Smooth muscle cell (in vitro differentiated cells): ENCODE data around the gene RASEF. TPM values are rescaled to one million over a fixed set of nuclear protein-coding genes. Genes with fewer than 3 reads are reported as not detected.

Experiments
- DNase-seq: peaks from one replicate; lab custom pipeline; 2025; ENCODE audit not compliant: unreplicated experiment; lab: John Stamatoyannopoulos, UW
- H2AFZ ChIP-seq: fragments of 200-600 bp; sonication (generic); 2 replicates; pipeline ENCODE4 v1.6.0; 2016; ENCODE audit warnings: antibody characterized with exemption, low read depth, mild to moderate bottlenecking
- H3F3A ChIP-seq: fragments of 200-600 bp; sonication (generic); 2 replicates; pipeline ENCODE4 v1.6.0; 2017; ENCODE audit warnings: antibody characterized with exemption, low read depth
- H3K27ac ChIP-seq: fragments of 200-600 bp; sonication (generic); 2 replicates; pipeline ENCODE4 v1.5.1; 2016; ENCODE audit warnings: low read depth, mild to moderate bottlenecking
- H3K27me3 ChIP-seq: fragments of 200-600 bp; sonication (generic); 2 replicates; pipeline ENCODE4 v1.6.1; 2016; ENCODE audit warnings: low read depth, mild to moderate bottlenecking
- H3K36me3 ChIP-seq: fragments of 200-600 bp; sonication (generic); 2 replicates; pipeline ENCODE4 v1.5.1; 2016; ENCODE audit warnings: low read depth
- H3K4me1 ChIP-seq: fragments of 200-600 bp; sonication (generic); 2 replicates; pipeline ENCODE4 v1.5.1; 2016; ENCODE audit warnings: low read depth
- H3K4me2 ChIP-seq: fragments of 200-600 bp; sonication (generic); 2 replicates; pipeline ENCODE4 v1.6.0; 2016; ENCODE audit warnings: mild to moderate bottlenecking
- H3K4me3 ChIP-seq: fragments of 200-600 bp; sonication (generic); 2 replicates; pipeline ENCODE4 v1.5.1; 2016; ENCODE audit warnings: mild to moderate bottlenecking
- H3K79me2 ChIP-seq: fragments of 200-600 bp; sonication (generic); 2 replicates; pipeline ENCODE4 v1.6.0; 2016; ENCODE audit warnings: low read depth, mild to moderate bottlenecking
- H3K9ac ChIP-seq: fragments of 200-600 bp; sonication (generic); 2 replicates; pipeline ENCODE4 v1.6.0; 2016; ENCODE audit warnings: low read depth
- H3K9me3 ChIP-seq: fragments of 200-600 bp; sonication (generic); replicated peaks from 2 replicates; pipeline ENCODE4 v1.5.1; 2016; ENCODE audit warnings: low read depth
- H4K20me1 ChIP-seq: fragments of 200-600 bp; sonication (generic); 2 replicates; pipeline ENCODE4 v1.6.0; 2016; ENCODE audit warnings: low read depth
- WGBS: methylation state at CpG from one replicate; pipeline ENCODE4 v1.1.7; 2016; ENCODE audit warnings: low lambda C conversion rate; 5-methylcytosine and 5-hydroxymethylcytosine counted together
- polyA plus RNA-seq: library from polyadenylated mRNA; unstranded; fragments of >200 nt; fragmentation: Nextera tagmentation; extraction: Ambion mirVana; gene quantifications from 2 replicates; pipeline ENCODE4 v1.2.1, GENCODE V29; 2016
- total RNA-seq: library from RNA; depleted of rRNA; stranded (reverse); fragments of >200 nt; gene quantifications from 2 replicates; pipeline ENCODE4 v1.2.3, GENCODE V29; 2014
- TF ChIP-seq, protein P1 (sequence below): fragments of 200-600 bp; sonication (generic); IDR thresholded peaks from 2 replicates; pipeline ENCODE4 v1.5.1; 2017; ENCODE audit warnings: borderline replicate concordance, mild to moderate bottlenecking, antibody characterized with exemption; ENCODE audit not compliant: insufficient read depth, poor library complexity, severe bottlenecking

Gene RASEF
- total and polyA plus RNA-seq, 2 experiments from 2014 or later: 0.11 to 1.7 TPM

DNA sequence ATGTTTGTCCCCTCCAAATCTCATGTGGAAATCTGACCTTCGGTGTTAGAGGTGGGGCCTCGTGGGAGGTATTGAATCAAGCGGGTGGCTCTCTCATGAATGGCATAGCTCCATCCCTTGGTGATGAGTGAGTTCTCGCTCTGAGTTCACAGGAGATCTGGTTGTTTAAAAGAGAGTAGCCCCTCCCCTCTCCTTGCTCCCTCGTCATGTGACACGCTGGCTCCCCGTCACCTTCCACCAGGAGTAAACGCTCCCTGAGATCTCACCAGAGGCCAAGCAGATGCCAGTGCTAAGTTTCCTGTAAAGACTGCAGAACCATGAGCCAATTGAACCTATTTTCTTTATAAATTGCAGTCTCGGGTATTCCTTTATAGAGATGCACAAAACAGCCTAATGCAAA is 74.5 kb downstream of the RASEF start:
- H3K27ac ChIP-seq: no peak overlapping the region
- WGBS: 90% methylated on average over 9 of the region's 9 CpGs
- DNase-seq: no peak
- no peaks in the 10 kb centered on the region for H3K27me3 ChIP-seq
- H3K9ac ChIP-seq: no peak overlapping the region
- no peaks in the 10 kb centered on the region for H3K36me3 ChIP-seq
- no peaks in the 10 kb centered on the region for H3K4me1 ChIP-seq
- H2AFZ ChIP-seq: no peak overlapping the region
- no peaks in the 10 kb centered on the region for H3K79me2 ChIP-seq
- H3F3A ChIP-seq: no peaks in the 10 kb centered on the region
- TF ChIP-seq, protein P1, sequence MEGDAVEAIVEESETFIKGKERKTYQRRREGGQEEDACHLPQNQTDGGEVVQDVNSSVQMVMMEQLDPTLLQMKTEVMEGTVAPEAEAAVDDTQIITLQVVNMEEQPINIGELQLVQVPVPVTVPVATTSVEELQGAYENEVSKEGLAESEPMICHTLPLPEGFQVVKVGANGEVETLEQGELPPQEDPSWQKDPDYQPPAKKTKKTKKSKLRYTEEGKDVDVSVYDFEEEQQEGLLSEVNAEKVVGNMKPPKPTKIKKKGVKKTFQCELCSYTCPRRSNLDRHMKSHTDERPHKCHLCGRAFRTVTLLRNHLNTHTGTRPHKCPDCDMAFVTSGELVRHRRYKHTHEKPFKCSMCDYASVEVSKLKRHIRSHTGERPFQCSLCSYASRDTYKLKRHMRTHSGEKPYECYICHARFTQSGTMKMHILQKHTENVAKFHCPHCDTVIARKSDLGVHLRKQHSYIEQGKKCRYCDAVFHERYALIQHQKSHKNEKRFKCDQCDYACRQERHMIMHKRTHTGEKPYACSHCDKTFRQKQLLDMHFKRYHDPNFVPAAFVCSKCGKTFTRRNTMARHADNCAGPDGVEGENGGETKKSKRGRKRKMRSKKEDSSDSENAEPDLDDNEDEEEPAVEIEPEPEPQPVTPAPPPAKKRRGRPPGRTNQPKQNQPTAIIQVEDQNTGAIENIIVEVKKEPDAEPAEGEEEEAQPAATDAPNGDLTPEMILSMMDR: no peak
- H4K20me1 ChIP-seq: no peaks in the 10 kb centered on the region
- no peaks in the 10 kb centered on the region for H3K9me3 ChIP-seq
- H3K4me3 ChIP-seq: no peak overlapping the region
- H3K4me2 ChIP-seq: no peak overlapping the region

DNA sequence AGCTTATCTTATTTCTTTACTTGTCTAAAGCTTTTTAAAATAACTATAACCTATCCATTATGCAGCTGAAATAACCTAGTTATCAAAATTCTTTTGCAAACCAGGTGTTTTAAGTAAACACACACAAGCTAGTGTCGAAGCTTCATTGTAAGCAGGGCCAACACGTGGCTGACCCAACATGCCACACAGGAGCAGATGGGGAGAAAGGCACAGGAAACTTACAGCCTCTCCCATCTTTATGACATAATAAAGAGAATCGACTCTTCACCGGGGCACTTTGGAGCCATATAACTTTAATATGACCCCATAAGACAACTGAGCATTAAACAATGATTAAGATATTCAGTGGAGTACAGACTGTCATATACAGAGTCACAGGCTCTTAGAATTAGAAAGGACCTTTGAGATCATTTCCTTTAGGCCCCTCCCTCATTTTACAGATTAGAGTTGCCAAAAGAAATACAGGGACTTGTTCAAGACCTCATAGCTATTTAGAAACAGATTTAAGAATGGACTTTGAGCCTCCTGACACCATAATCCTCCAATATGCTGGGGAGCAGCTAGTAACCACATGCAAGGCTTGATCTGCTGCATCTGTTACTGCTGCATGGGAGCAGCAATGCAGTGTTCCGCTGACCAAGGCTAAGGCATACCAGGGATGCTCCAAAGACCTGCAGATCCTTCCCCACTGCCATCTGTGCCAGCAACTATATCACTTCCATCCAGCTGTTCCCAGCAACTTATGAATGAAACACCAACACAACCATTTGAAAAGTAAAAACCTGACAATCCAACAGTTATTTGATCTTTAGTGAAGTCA is 75.4 kb downstream of the RASEF start:
- no peaks in the 10 kb centered on the region for H3K79me2 ChIP-seq
- no peak overlapping the region for H3K4me2 ChIP-seq
- no peaks in the 10 kb centered on the region for H3K9me3 ChIP-seq
- H2AFZ ChIP-seq: no peak overlapping the region
- 80% methylated on average over 5 of the region's 5 CpGs for WGBS
- no peak for DNase-seq
- H3K4me1 ChIP-seq: no peaks in the 10 kb centered on the region
- no peak overlapping the region for H3K9ac ChIP-seq
- H4K20me1 ChIP-seq: no peaks in the 10 kb centered on the region
- TF ChIP-seq, protein P1: no peak
- H3K4me3 ChIP-seq: no peak overlapping the region
- H3F3A ChIP-seq: no peaks in the 10 kb centered on the region
- H3K27me3 ChIP-seq: no peaks in the 10 kb centered on the region
- no peaks in the 10 kb centered on the region for H3K36me3 ChIP-seq
- no peak overlapping the region for H3K27ac ChIP-seq

DNA sequence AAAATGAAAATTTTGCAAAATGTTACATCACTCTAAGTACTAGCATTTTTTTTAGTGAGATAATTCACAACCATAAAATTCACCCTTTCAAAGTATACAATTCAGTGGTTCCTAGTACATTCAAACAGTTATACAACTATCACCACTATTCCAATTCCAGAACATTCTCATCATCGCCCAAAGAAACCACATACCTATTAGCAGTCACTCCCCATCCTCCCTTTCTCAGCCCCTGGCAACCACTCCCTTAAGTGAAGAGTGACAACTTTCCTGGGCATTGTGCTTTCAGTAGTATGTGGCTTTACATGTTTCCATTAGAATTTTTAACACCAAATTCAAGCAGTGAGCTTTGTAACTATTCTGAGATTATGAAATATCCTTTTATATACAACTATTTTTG is 81.4 kb downstream of the RASEF start:
- Histone ChIP-seq H2AFZ (no peak overlapping the region), H3K4me1 (no peaks in the 10 kb centered on the region), H3K27ac (no peak overlapping the region), H3K36me3 (no peaks in the 10 kb centered on the region), H3K9me3 (no peaks in the 10 kb centered on the region), H3K79me2 (no peaks in the 10 kb centered on the region), H4K20me1 (no peaks in the 10 kb centered on the region), H3F3A (no peaks in the 10 kb centered on the region), H3K4me2 (no peak overlapping the region), H3K4me3 (no peak overlapping the region), H3K9ac (no peak overlapping the region), H3K27me3 (no peaks in the 10 kb centered on the region)
- TF ChIP-seq, protein P1: no peak
- WGBS: 87% methylated on average over 1 of the region's 1 CpG
- no peak for DNase-seq

DNA sequence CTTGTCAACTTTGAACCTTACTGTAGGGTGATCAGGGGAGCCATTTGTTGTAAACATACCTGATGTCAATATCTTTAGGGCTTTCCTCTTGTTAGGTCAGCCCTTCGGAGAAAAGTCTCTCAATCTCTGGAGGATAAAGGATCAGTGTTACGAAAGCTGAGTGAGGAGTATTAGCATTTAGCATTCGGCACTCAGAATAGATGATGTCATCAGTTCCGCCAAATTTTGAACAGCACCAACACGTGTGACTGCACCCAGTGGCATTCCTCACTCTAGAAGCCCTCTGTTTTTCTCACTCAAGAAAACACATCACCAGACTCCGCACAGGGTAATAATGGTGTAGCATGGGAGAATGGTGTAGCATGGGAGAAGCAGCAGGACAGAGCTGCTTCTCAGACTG is 87.8 kb downstream of the RASEF start:
- Histone ChIP-seq H2AFZ (no peak overlapping the region), H3K4me1 (no peaks in the 10 kb centered on the region), H3K4me2 (no peak overlapping the region), H3K27me3 (no peaks in the 10 kb centered on the region), H3F3A (no peaks in the 10 kb centered on the region), H4K20me1 (no peaks in the 10 kb centered on the region), H3K79me2 (no peaks in the 10 kb centered on the region), H3K4me3 (no peak overlapping the region), H3K9ac (no peak overlapping the region), H3K9me3 (no peaks in the 10 kb centered on the region), H3K36me3 (no peaks in the 10 kb centered on the region), H3K27ac (no peak overlapping the region)
- TF ChIP-seq, protein P1: no peak
- 74% methylated on average over 6 of the region's 6 CpGs for WGBS
- no peak for DNase-seq
